IPS-15b (cell line): ENCODE results near the gene TET1.
"Not testable (repeated sequence)": the region's sequence is repeated elsewhere in the genome, so short reads cannot be mapped to it uniquely, and the experiment has no call there.

Source experiments
- H3K27me3 ChIP-seq: one replicate; pipeline ENCODE4 v1.6.1; 2013; ENCODE audit warnings: low read length; ENCODE audit not compliant: control insufficient read depth, insufficient read depth
- H3K36me3 ChIP-seq: one replicate; pipeline ENCODE4 v1.6.1; 2013; ENCODE audit warnings: low read length; ENCODE audit not compliant: control insufficient read depth, insufficient read depth
- H3K4me1 ChIP-seq: one replicate; pipeline ENCODE4 v1.6.1; 2013; ENCODE audit warnings: mild to moderate bottlenecking, low read length; ENCODE audit not compliant: control insufficient read depth, insufficient read depth
- H3K4me3 ChIP-seq: one replicate; pipeline ENCODE4 v1.5.1; 2013; ENCODE audit warnings: low read depth, low read length
- H3K9ac ChIP-seq: one replicate; pipeline ENCODE4 v1.6.1; 2013; ENCODE audit warnings: low read depth, mild to moderate bottlenecking, low read length
- H3K9me3 ChIP-seq: one replicate; pipeline ENCODE4 v1.6.1; 2013; ENCODE audit warnings: mild to moderate bottlenecking, low read length; ENCODE audit not compliant: control insufficient read depth, insufficient read depth

Gene TET1

DNA sequence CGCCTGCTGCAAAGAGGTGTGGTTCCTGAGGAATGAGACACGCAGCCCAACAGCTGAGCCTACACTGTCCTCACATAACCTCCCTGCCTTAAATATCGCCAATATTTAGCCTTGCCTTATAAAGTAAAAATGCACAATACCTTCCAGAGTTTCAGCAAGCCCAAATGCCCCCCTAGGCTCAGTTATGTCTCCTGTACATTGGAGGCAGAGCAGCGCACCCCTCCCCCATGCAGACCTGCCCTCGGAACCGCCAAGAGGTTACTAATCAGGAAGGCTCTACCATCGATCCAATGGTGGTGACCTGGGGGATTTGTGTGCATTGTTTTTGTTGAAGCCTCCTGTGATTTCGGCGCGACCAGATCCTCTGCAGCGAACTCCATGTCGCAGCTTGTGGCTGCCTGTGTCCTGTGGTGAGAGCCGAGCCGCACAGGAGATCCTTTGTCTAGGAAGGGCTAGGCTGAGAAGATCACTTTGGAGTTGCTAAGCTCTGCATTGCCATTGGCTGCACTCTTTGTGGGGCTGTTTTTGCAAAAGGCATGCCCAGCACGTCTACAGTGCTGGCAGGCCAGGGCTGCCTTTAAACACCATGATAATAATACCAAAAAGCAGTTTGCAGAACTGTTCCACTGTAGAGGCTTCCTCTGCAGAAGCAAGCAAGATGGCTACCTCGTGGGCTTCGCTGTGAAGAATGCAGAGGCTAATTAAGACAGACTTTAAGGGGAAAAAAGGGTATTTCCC is 40.1 kb downstream of the TET1 start:
- Histone ChIP-seq H3K27me3 (no peaks in the 10 kb centered on the region), H3K36me3 (peaks cover 3% of the 10 kb centered on the region), H3K4me1 (peaks cover 30% of the 10 kb centered on the region), H3K4me3 (peak overlapping the region; percentile 45), H3K9ac (peak overlapping the region; percentile 30), H3K9me3 (no peaks in the 10 kb centered on the region)

DNA sequence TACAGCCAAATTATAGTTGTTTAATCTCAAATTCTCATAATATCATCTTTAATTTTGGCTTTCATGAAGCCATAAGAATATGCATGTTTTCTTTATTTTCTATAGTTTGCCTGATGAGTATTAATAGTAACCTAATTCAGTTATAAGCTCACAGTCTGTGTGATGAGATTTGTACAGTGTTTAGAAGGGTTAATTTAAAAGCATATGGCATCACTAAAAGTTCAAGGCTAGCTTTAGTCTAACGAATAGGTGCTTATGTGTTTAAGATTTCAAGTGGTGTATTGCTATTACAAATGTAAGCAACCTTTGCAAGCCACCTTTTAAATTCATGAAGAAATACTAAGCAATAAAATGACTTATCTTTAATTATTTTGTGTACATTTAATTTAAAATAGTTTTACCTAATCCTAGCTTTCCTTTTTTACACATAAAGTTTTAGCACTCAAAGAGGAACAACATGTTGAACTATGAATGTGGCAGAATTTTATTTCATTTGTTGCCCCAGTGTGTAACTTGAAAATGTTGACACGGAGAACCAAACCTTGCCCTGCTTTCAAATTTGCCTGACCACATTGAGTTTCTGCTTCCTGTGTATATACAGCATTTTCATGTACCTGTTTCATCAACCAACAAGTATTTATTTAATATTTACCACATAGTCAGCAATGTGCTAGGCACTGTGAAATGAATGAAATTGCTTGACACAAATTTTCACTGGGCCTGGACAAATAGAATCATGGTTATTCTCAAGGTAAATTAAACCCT is 41.5 kb downstream of the TET1 start:
- Histone ChIP-seq H3K27me3 (no peaks in the 10 kb centered on the region), H3K4me3 (no peak overlapping the region), H3K9ac (no peak overlapping the region), H3K9me3 (no peaks in the 10 kb centered on the region), H3K36me3 (peaks cover 3% of the 10 kb centered on the region), H3K4me1 (peaks cover 30% of the 10 kb centered on the region)

DNA sequence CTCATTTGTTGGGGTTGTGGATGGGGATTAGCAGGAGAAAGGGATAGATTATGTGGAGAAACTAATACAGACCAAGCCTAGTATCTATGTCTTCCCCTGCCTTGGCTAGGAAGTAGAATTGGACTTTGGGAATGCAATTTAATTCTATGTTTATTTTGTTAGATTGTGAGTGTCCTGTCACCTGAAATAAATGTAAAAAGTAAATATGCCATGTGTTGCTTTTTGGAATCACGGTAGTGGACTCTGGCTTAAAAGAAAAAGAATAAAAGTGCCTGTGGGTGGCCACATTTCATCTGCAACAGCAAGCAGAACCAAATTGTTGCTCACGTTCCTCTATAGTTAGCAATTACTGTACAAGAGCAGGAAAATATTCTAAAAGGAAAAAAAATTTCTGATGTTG is 42.3 kb downstream of the TET1 start:
- no peak overlapping the region for H3K4me3 ChIP-seq
- H3K4me1 ChIP-seq = peaks cover 30% of the 10 kb centered on the region

DNA sequence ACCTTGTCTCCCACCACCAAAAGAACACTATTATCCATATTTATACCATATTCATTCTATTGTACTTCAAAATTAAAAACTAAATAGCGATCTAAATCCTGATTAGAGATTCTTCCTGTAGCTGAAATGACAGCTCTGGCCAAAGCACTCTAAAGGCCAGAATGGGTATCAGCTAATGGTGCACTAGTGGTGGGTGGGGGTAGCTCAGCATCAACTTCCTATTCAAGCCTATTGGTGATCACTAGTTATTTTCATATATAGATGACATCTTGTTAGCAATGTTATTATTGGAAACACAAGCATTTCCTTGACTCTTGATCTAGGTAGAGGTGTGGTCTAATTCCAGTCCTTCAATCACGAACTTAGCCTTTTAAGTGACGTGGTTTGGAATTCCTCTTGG is 43.6 kb downstream of the TET1 start:
- peaks cover 30% of the 10 kb centered on the region for H3K4me1 ChIP-seq
- no peak overlapping the region for H3K4me3 ChIP-seq
- peaks cover 3% of the 10 kb centered on the region for H3K36me3 ChIP-seq
- no peak overlapping the region for H3K9ac ChIP-seq
- no peaks in the 10 kb centered on the region for H3K9me3 ChIP-seq
- H3K27me3 ChIP-seq = no peaks in the 10 kb centered on the region

More for the DNA sequence above, 42.3 kb downstream of the TET1 start:
- H3K27me3 ChIP-seq = no peaks in the 10 kb centered on the region
- H3K9me3 ChIP-seq = no peaks in the 10 kb centered on the region
- peaks cover 3% of the 10 kb centered on the region for H3K36me3 ChIP-seq
- H3K9ac ChIP-seq = no peak overlapping the region

DNA sequence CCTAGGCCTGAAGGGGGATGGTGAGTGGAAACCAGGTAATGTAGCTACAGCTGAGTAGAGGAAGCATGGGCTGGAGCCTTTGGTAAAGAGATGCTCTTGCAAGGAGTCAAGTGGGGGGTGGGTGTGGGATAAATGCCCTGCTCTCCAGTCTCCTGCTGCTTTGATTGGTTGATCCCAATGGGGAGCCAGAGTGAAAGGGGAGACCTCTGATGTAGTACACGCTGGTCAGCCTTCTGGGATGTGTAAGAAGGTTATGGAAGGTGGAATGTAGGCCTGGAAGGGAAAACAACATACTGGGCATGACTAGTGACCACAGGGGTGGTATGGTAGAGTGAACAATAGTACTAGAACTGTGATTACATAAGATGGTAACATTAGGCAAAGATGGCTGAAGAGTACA is 44.3 kb downstream of the TET1 start:
- Histone ChIP-seq H3K36me3 (peaks cover 3% of the 10 kb centered on the region), H3K4me3 (no peak overlapping the region), H3K4me1 (peaks cover 24% of the 10 kb centered on the region), H3K9me3 (no peaks in the 10 kb centered on the region), H3K9ac (no peak overlapping the region), H3K27me3 (no peaks in the 10 kb centered on the region)

DNA sequence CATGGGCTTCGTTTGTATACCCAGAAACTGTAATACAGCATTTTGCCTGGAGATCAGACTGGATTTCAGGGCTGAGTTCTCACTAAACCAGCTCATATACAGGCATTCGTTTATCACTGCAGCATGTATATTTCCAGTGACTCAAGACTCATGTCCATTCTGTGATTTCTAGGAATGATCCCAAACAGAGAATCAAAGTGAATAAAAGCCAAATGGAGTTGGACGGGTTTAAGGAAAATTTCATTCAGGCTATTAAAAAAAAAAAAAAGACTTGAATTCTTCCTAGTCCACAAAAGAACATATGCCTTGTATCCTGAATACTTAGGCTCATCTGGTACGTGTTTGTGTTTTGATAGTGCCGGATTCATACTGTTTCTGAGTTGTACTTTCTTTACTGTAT is 46.8 kb downstream of the TET1 start:
- peaks cover 3% of the 10 kb centered on the region for H3K36me3 ChIP-seq
- no peaks in the 10 kb centered on the region for H3K9me3 ChIP-seq

DNA sequence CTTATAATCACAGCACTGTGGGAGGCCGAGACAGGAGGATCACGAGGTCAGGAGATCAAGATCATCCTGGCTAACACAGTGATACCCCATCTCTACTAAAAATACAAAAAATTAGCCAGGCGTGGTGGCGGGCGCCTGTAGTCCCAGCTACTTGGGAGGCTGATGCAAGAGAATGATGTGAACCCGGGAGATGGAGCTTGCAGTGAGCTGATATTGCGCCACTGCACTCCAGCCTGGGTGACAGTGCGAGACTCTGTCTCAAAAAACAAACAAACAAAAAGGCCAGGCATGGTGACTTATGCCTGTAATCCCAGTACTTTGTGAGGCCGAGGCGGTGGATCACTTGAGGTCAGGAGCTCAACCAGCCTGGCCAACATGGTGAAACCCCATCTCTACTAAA is 49.9 kb downstream of the TET1 start:
- H3K9me3 ChIP-seq, H3K36me3 ChIP-seq, H3K9ac ChIP-seq, H3K27me3 ChIP-seq, H3K4me1 ChIP-seq, H3K4me3 ChIP-seq: not testable (repeated sequence)

More for the DNA sequence above, 46.8 kb downstream of the TET1 start:
- H3K27me3 ChIP-seq = no peaks in the 10 kb centered on the region
- H3K4me3 ChIP-seq = no peak overlapping the region
- peaks cover 7% of the 10 kb centered on the region for H3K4me1 ChIP-seq
- no peak overlapping the region for H3K9ac ChIP-seq

DNA sequence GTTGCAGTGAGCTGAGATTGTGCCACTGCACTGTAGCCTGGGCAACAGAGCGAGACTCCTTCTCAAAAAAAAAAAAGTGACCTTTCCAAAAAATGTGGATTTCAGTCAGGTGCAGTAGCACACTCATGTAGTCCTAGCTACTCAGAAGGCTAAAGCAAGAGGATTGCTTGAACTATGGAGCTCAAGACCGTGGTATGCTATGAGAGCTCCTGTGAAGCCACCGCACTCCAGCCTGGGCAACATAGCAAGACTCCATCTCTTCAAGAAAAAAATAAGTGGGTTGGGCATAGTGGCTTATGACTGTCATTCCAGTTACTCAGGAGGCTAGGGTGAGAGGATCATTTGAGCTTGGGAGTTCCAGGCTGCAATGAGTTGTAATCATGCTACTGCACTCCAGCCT is 51.1 kb downstream of the TET1 start:
- Histone ChIP-seq H3K9me3 (no peaks in the 10 kb centered on the region), H3K36me3 (no peaks in the 10 kb centered on the region), H3K9ac (no peak overlapping the region), H3K4me1 (no peaks in the 10 kb centered on the region), H3K27me3 (no peaks in the 10 kb centered on the region), H3K4me3 (no peak overlapping the region)

DNA sequence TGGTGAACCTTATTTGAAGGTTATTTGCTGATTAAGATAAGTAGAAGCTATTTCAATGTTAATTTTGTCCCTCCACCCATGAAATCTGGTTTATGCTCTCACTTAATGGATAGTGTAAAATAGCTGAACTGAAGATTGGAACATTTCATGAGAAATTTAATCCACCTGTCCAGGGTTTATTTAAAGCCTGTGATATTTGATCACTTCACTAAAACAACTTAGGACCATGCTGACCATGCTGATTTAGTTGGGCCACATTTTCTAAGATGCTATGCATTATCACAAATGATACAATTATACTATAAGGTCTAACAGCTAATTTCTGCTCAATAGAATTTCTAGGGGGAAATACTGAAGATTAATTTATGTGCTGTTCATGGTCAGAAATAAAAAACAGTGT is 53.8 kb downstream of the TET1 start:
- not testable (repeated sequence) for H3K27me3 ChIP-seq, H3K9me3 ChIP-seq, H3K4me1 ChIP-seq, H3K36me3 ChIP-seq, H3K4me3 ChIP-seq, H3K9ac ChIP-seq

DNA sequence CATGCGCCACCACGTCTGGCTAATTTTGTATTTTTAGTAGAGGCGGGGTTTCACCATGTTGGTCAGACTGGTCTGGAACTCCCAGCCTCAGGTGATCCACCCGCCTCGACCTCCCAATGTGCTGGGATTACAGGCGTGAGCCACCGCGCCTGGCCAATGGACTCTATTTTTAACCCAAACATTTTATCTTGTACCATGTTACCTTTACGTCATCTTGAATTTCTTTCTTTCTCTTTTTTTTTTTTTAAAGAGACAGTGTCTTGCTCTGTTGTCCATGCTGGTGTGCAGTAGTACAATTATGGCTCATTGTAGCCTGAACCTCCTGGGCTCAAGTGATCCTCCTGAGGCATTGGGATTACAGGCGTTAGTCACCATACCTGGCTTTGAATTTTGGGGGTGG is 57.6 kb downstream of the TET1 start:
- H3K4me1 ChIP-seq, H3K9ac ChIP-seq, H3K4me3 ChIP-seq, H3K9me3 ChIP-seq, H3K36me3 ChIP-seq, H3K27me3 ChIP-seq: not testable (repeated sequence)

DNA sequence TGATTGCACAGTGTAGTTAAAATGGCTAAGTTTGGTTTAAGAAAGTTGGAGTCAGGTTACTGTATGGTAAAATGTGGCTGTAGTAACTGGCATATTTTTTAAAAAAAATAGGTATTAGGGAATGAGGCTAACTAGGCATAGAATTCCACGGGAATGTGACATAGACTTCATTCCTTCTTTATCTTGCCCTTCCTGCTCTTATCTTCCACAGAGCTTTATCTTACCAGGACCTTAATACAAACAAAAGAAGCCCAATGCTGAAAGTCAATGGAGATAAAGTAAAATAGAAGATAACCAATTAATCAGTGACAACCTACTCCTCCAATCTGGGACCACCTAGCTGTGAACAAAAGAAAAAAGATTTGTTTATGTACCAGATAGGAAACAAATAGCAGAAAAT is 58.1 kb downstream of the TET1 start:
- Histone ChIP-seq H3K9me3 (no peaks in the 10 kb centered on the region), H3K4me1 (peaks cover 8% of the 10 kb centered on the region), H3K36me3 (no peaks in the 10 kb centered on the region), H3K9ac (no peak overlapping the region), H3K27me3 (no peaks in the 10 kb centered on the region), H3K4me3 (no peak overlapping the region)

DNA sequence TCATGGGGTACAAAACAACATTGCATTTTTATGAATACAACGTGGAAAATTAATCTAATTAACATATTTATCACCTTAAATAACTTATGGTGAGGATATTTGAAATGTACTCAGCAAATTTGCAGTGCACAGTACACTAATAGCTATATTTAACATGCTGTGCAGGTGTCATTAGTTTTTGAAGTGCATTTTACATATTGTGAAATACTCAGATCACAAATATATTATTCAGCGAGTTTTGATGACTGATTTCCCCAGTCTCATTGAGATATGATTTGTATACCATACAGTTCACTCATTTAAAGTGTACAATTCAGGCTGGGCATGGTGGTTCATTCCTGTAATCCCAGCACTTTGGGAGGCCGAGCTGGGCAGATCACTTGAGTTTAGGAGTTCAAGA is 59.5 kb downstream of the TET1 start:
- Histone ChIP-seq H3K36me3 (no peaks in the 10 kb centered on the region), H3K4me1 (peaks cover 8% of the 10 kb centered on the region), H3K4me3 (no peak overlapping the region), H3K27me3 (no peaks in the 10 kb centered on the region), H3K9ac (no peak overlapping the region), H3K9me3 (no peaks in the 10 kb centered on the region)
